Measurements from ENCODE around the gene DTD1.
"Not testable (repeated sequence)": the region's sequence is repeated elsewhere in the genome, so short reads cannot be mapped to it uniquely, and the experiment has no call there.

- TF ChIP-seq CTCF (IDR thresholded peaks at IDR 0.05; ENCODE audit: low read length); EZH2 (IDR thresholded peaks at IDR 0.05; ENCODE audit: borderline replicate concordance, low read length): not testable (repeated sequence)
These were observed 199.2 kb downstream of the DTD1 start for GRCh38 chr20:18787046-18787445.
